B cell (primary cell): ENCODE data around the gene LCE3C. TPM values are rescaled to one million over a fixed set of nuclear protein-coding genes. Genes with fewer than 3 reads are reported as not detected.

Experiments used
- ATAC-seq: fragments of 200-7000 bp; cut with Tn5 transposase; one replicate; pipeline ENCODE4 v1.10.0; 2021; ENCODE audit warnings: low read depth, mild to moderate bottlenecking, moderate number of reproducible peaks, moderate library complexity
- CTCF ChIA-PET: fragments of 350-600 bp; sonication (Branson Sonifier 250); formaldehyde crosslinking; loops from one replicate; lab custom pipeline; 2021; ENCODE audit warnings: antibody characterized with exemption, inconsistent platforms; lab: Charles Lee
- POLR2A ChIA-PET: fragments of 350-600 bp; sonication (Branson Sonifier 250); formaldehyde crosslinking; loops from one replicate; lab custom pipeline; 2021; ENCODE audit warnings: antibody characterized with exemption; lab: Charles Lee
- DNase-seq: peaks from one replicate; pipeline ENCODE4 v3.0.0; 2013
- H2AFZ ChIP-seq: 2 replicates; pipeline ENCODE4 v1.6.1; 2012; ENCODE audit warnings: mild to moderate bottlenecking, low read depth, low read length; ENCODE audit not compliant: insufficient read depth, poor library complexity, severe bottlenecking
- H3K27ac ChIP-seq, 2 donors: 1 replicate in 1 of 2; 2 replicates in 1 of 2; pipeline ENCODE4 v1.5.1; 2012 to 2013; ENCODE audit warnings: low read length in 2 of 2, mild to moderate bottlenecking in 2 of 2, moderate library complexity in 1 of 2
- H3K27me3 ChIP-seq, 4 experiments: fragments of 200-600 bp in 1 of 4; sonication (generic) in 1 of 4; replicated peaks in 1 of 4; 1 replicate in 2 of 4; 2 replicates in 2 of 4; pipeline versions ENCODE4 v1.6.1 to v1.7.0; 2013 to 2016; ENCODE audit warnings: low read length in 3 of 4, mild to moderate bottlenecking in 2 of 4, mixed read lengths in 1 of 4, moderate library complexity in 1 of 4; ENCODE audit not compliant: insufficient read depth in 4 of 4, control insufficient read depth in 3 of 4; ENCODE audit errors: control extremely low read depth in 1 of 4
- H3K36me3 ChIP-seq, 2 experiments: replicated peaks in 1 of 2; 1 replicate in 1 of 2; 2 replicates in 1 of 2; pipeline versions ENCODE4 v1.6.1 to v1.7.1; 2013; ENCODE audit warnings: low read length in 1 of 2; ENCODE audit not compliant: insufficient read depth in 2 of 2, control insufficient read depth in 1 of 2; ENCODE audit errors: control extremely low read depth in 1 of 2, extremely low read depth in 1 of 2
- H3K4me1 ChIP-seq, 2 donors: fragments of 200-600 bp in 1 of 2; sonication (generic) in 1 of 2; 1 replicate in 1 of 2; 2 replicates in 1 of 2; pipeline versions ENCODE4 v1.5.1 to v1.6.1; 2013 to 2017; ENCODE audit warnings: low read length in 2 of 2; ENCODE audit not compliant: control insufficient read depth in 2 of 2, insufficient read depth in 2 of 2
- H3K4me2 ChIP-seq: replicated peaks from 2 replicates; pipeline ENCODE3; 2012; ENCODE audit warnings: mild to moderate bottlenecking, low read depth, low read length; ENCODE audit not compliant: poor library complexity, severe bottlenecking
- H3K4me3 ChIP-seq, 5 experiments: fragments of 200-600 bp in 1 of 5; sonication (generic) in 1 of 5; 1 replicate in 3 of 5; 2 replicates in 2 of 5; pipeline versions ENCODE4 v1.5.1 to v1.7.0; 2011 to 2016; ENCODE audit warnings: low read length in 4 of 5, mild to moderate bottlenecking in 4 of 5, low read depth in 2 of 5, control low read depth in 1 of 5, moderate library complexity in 1 of 5; ENCODE audit not compliant: insufficient read depth in 1 of 5; ENCODE audit errors: control extremely low read depth in 1 of 5, extremely low read depth in 1 of 5
- H3K79me2 ChIP-seq: fragments of 200-600 bp; sonication (generic); one replicate; pipeline ENCODE4 v1.6.0; 2016; ENCODE audit warnings: low read length; ENCODE audit not compliant: control insufficient read depth, insufficient read depth
- H3K9ac ChIP-seq: fragments of 200-600 bp; sonication (generic); 2 replicates; pipeline ENCODE4 v1.6.1; 2017; ENCODE audit warnings: mild to moderate bottlenecking, low read length, moderate library complexity
- H3K9me3 ChIP-seq, 3 donors: one replicate each; pipeline versions ENCODE4 v1.6.1 to v1.7.1; 2013; ENCODE audit warnings: low read length in 2 of 3; ENCODE audit not compliant: control insufficient read depth in 2 of 3, insufficient read depth in 1 of 3; ENCODE audit errors: control extremely low read depth in 1 of 3
- H4K20me1 ChIP-seq: 2 replicates; pipeline ENCODE4 v1.6.0; 2012; ENCODE audit warnings: mild to moderate bottlenecking, low read length; ENCODE audit not compliant: insufficient read depth, control insufficient read depth, poor library complexity, severe bottlenecking
- H3K27ac Mint-ChIP-seq: one replicate; pipeline ENCODE4 v1.8.0; 2021; ENCODE audit warnings: mixed read lengths
- H3K27me3 Mint-ChIP-seq: one replicate; pipeline ENCODE4 v1.8.0; 2021; ENCODE audit warnings: mixed read lengths
- H3K4me1 Mint-ChIP-seq: one replicate; pipeline ENCODE4 v1.8.0; 2021; ENCODE audit warnings: mixed read lengths
- H3K4me3 Mint-ChIP-seq: one replicate; pipeline ENCODE4 v1.8.0; 2021; ENCODE audit warnings: mixed read lengths
- H3K9me3 Mint-ChIP-seq: one replicate; pipeline ENCODE4 v1.8.0; 2022; ENCODE audit warnings: mixed read lengths; ENCODE audit not compliant: insufficient read depth
- CTCF ChIP-seq: fragments of 200-600 bp; IDR thresholded peaks from one replicate; pipeline ENCODE4 v1.8.0; 2022; ENCODE audit warnings: antibody characterized with exemption, mild to moderate bottlenecking
- EZH2 ChIP-seq: IDR thresholded peaks from 2 replicates; pipeline ENCODE4 v1.6.1; 2012; ENCODE audit warnings: borderline replicate concordance, low read depth, mild to moderate bottlenecking, moderate library complexity, low read length; ENCODE audit not compliant: insufficient read depth, poor library complexity, severe bottlenecking
- WGBS: methylation state at CpG from one replicate; pipeline ENCODE4 v1.1.5; 2013; ENCODE audit warnings: missing lambda C conversion rate; ENCODE audit not compliant: insufficient coverage; 5-methylcytosine and 5-hydroxymethylcytosine counted together
- intact Hi-C: fragments of 100-400 bp; cut with micrococcal nuclease; formaldehyde crosslinking; loops from one replicate; pipeline ENCODE4 v1.10.0; 2022
- polyA plus RNA-seq: library from polyadenylated mRNA; depleted of rRNA; stranded (reverse); fragments of >200 nt; gene quantifications from 2 replicates; pipeline ENCODE4 v1.2.3, GENCODE V29; 2012
- total RNA-seq, 2 donors: library from RNA; stranded (reverse); fragments of 120-200 nt in 1 of 2; gene quantifications; 1 replicate in 1 of 2; 2 replicates in 1 of 2; pipeline versions ENCODE4 v1.2.3 to v1.2.4, GENCODE V29; 2013 to 2022

The LCE3C gene
- total and polyA plus RNA-seq, 2 donors (not counting 1 experiment from before 2014, with no cell fraction given) = not detected

- no peak overlapping the region for H3K27ac ChIP-seq
- no peak overlapping the region for H3K4me2 ChIP-seq
- ChIA-PET POLR2A (no interaction called here), CTCF (interaction anchor here (1.7 kb wide), 1 partner anchor 12 kb away, joined by 3 read pairs; no protein-coding TSS in a partner anchor)
- Mint-ChIP-seq H3K4me1 (no peaks in the 10 kb centered on the region), H3K9me3 (peaks cover under 1% of the 10 kb centered on the region), H3K4me3 (no peak overlapping the region), H3K27me3 (peaks cover 23% of the 10 kb centered on the region), H3K27ac (no peak overlapping the region)
- H3K79me2 ChIP-seq = no peaks in the 10 kb centered on the region
- no peaks in the 10 kb centered on the region for H3K4me1 ChIP-seq
- H3K27me3 ChIP-seq = no peaks in the 10 kb centered on the region
- no peaks in the 10 kb centered on the region for H3K36me3 ChIP-seq
- no peak for TF ChIP-seq CTCF
- no peak overlapping the region for H2AFZ ChIP-seq
- DNase-seq = no peak
- H3K4me3 ChIP-seq = no peak overlapping the region
- WGBS = no CpG with 5 or more reads among the region's 1 CpG
- no peaks in the 10 kb centered on the region for H4K20me1 ChIP-seq
- no peaks in the 10 kb centered on the region for H3K9me3 ChIP-seq
- intact Hi-C loops = no loop called here
- no peak for ATAC-seq
- no peak overlapping the region for H3K9ac ChIP-seq
Measured at GRCh38 chr1:152640351-152640750, 40.3 kb downstream of the LCE3C start.

GRCh38 chr1:152643945-152644344 is 43.9 kb downstream of the LCE3C start:
- ATAC-seq (no peak), DNase-seq (no peak)
- H3K9ac ChIP-seq = no peak overlapping the region
- no peaks in the 10 kb centered on the region for H3K9me3 ChIP-seq
- no peaks in the 10 kb centered on the region for H4K20me1 ChIP-seq
- no peak overlapping the region for H3K27ac ChIP-seq
- no peaks in the 10 kb centered on the region for H3K4me1 ChIP-seq
- peaks cover 33% of the 10 kb centered on the region for H3K27me3 Mint-ChIP-seq
- H2AFZ ChIP-seq = no peak overlapping the region
- H3K79me2 ChIP-seq = no peaks in the 10 kb centered on the region
- intact Hi-C loops = no loop called here
- CTCF ChIA-PET = interaction anchor here (0.8 kb wide), 1 partner anchor 8 kb away, joined by 3 read pairs; no protein-coding TSS in a partner anchor
- TF ChIP-seq CTCF (no peak), EZH2 (no peak)
- H3K27ac Mint-ChIP-seq = no peak overlapping the region
- WGBS = 53% methylated on average over 3 of the region's 3 CpGs
- no peaks in the 10 kb centered on the region for H3K4me1 Mint-ChIP-seq
- H3K27me3 ChIP-seq = peaks cover 0 to 3% (median 1%) of the 10 kb centered on the region in 4 experiments
- H3K4me3 Mint-ChIP-seq = no peak overlapping the region
- POLR2A ChIA-PET = no interaction called here
- H3K4me2 ChIP-seq = no peak overlapping the region
- H3K36me3 ChIP-seq = no peaks in the 10 kb centered on the region
- H3K9me3 Mint-ChIP-seq = no peaks in the 10 kb centered on the region
- no peak overlapping the region for H3K4me3 ChIP-seq
